RKO (cell line): Measurements from ENCODE around the gene PHOX2A.
"Not testable (repeated sequence)": the region's sequence is repeated elsewhere in the genome, so short reads cannot be mapped to it uniquely, and the experiment has no call there.

Source experiments
- DNase-seq: peaks from one replicate; pipeline ENCODE4 v3.0.0-alpha.2; 2016; ENCODE audit warnings: low spot score

PHOX2A gene

DNA sequence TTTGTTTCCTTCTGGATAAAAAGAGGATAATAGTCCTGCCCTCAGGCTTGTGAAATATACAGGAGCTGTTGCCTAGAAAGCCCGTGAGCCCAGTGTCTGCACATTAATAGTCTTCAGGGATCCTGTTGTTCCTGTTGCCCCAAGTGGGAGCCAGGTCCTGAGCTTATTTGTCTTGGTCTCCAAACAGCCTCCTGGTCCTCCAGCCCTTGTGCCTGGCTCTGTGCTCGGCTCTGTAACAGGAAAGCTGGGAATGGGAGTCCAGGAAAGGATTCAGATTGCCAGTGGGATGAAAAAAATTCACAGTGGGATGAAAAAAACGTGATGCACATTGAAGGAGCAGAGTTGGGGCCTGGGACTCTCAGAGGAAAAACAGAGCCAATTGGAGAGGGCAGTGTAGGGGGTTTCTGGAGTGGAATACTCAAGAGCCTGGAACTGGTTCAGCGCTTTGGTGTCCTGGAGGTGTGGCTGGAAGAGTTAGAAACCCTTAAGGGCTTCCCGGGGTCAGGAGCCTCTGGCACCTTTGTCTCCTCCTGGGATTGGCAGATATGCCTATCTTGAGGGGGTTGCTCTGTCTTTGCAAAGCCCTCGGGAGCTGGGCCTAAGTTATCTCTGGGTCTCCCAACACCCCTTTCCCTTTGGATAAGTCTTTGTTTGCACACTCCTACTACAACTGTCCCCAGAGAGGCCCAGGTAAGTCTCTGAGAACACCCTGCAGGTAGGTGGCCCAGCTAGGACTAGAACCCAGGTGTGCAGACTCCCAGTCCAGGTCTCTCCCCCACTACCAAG, 21.7 kb downstream of the PHOX2A start:
- no peak for DNase-seq

DNA sequence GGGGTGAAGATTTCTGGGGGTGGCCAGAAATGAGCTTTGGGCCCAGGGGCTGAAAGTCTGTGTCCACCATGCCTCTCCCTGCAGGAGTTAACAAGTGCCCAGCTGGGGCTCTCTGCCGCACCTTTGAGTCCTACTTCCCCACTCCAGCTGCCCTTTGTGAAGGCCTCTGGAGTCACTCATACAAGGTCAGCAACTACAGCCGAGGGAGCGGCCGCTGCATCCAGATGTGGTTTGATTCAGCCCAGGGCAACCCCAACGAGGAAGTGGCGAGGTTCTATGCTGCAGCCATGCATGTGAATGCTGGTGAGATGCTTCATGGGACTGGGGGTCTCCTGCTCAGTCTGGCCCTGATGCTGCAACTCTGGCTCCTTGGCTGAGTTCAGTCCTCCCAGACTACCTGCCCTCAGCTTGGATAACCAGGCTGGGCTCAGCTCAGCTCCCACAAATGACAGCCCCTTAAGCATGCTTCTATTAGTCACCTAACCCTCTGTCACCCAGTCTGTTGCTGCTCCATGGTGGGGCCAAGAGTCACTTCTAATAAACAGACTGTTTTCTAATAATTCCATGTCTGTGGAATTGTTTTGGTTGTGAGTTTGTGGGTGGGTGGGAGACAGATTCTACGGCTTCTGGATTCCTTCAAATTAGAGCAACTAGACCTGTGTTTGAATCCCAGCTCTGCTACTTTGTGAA, 22.4 kb downstream of the PHOX2A start:
- no peak for DNase-seq

DNA sequence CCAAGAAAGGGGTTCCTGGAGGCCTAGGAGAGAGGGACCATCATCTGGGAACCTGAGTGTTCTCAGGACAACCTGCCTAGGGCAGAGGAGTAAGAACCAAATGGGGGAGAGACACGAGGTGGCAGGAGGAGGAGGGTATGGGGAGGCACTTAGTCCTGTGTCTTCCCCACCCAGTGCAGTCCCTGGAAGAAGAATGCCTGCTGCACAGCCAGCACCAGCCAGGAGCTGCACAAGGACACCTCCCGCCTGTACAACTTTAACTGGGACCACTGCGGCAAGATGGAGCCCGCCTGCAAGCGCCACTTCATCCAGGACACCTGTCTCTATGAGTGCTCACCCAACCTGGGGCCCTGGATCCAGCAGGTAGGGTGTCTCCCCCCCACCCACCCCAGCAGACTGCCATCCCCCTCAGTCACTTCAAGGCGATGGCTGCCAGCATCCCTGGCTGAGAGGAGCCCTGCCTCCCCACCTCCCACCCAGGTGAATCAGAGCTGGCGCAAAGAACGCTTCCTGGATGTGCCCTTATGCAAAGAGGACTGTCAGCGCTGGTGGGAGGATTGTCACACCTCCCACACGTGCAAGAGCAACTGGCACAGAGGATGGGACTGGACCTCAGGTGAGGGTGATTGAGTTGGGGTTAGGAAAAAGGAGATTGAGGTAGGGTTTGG, 23.1 kb downstream of the PHOX2A start:
- no peak for DNase-seq

- DNase-seq, result no peak
Measured at GRCh38 chr11:72218251-72218745, 25.7 kb downstream of the PHOX2A start.

- DNase-seq, result no peak
Measured at GRCh38 chr11:72217841-72218240, 26.1 kb downstream of the PHOX2A start.

DNA sequence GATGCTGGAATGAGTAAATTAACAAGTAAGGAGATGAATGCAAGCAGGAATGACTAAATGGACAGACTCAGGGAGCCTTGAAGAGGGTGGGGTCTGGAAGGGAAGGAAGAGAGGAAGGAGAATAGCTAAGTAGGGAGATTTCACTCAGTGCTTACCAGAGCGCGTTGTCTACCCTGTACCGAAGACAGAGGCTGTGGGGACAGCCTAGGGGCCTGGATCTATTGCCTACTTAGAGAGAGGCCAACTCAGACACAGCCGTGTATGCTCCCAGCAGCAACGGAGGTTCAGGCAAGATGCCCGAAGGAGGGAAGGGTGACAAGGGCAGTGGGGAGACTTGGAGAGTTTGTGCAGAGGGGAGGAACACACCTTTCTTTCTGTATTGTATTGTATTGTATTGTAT, 27.3 kb downstream of the PHOX2A start, which contains the start of gene FOLR2:
TSS of gene FOLR2 (plus strand) at position 157 of the 400 bp plus-strand sequence. CDS start 1,791 bp downstream, outside the sequence.
- no peak for DNase-seq

GRCh38 chr11:72209101-72209500, 34.9 kb downstream of the PHOX2A start:
- DNase-seq, result no peak

DNA sequence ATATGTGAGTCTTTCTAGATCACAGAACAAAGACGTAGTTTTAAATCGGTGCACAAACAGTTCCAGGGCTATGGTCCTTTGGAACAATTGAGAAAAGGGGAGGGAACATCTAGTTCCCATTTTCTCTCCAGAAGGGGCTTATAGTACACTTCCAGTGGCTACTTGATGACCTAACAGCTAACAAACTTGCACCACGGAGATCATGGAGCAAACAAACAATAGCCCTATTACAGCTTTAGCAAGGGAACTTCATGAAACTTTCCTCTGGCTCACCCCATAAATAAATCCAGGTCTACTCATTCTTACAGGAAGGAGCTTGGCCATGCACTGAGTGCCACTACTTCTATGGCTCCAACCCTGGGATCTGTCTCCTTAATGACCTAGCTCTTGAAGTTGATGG, 35.7 kb downstream of the PHOX2A start:
- DNase-seq, result no peak

DNA sequence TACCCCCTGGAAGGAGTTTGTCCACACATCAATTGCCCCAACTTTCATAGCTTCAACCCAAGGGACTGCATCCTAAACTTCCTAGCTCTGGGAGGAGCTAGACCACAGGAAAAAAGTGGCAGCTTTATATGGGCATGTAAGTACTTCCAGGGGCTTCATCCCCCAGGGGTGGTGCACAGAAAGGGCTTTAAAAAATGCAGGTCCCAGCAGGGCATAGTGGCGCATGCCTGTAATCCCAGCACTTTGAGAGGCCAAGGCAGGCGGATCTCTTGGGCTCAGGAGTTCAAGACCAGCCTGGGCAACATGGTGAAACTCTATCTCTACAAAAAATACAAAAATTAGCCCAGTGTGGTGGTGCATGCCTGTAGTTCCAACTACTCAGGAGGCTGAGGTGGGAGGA, 37.2 kb downstream of the PHOX2A start:
- DNase-seq, result not testable (repeated sequence)

- no peak for DNase-seq
Measured at GRCh38 chr11:72204886-72205285, 39.1 kb downstream of the PHOX2A start.

GRCh38 chr11:72203163-72203562, 40.8 kb downstream of the PHOX2A start:
- no peak for DNase-seq

DNA sequence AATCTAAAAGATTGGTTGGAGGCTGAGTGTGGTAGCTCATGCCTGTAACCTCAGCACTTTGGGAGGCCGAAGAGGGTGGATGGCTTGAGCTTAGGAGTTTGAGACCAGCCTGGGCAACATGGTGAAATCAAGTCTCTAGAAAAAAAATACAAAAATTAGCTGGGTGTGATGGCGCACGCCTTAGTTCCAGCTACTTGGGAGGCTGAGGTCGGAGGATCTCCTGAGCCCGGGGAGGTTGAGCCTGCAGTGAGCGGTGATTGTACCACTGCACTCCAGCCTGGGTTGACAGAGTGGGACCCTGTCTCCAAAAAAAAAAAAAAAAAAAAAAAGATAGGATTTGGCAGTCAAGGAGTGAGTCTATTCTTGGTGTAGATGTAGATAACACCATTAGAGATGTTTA, 41.4 kb downstream of the PHOX2A start:
- no peak for DNase-seq

- not testable (repeated sequence) for DNase-seq
Measured at GRCh38 chr11:72201445-72201844, 42.5 kb downstream of the PHOX2A start.

- no peak for DNase-seq
Measured at GRCh38 chr11:72195518-72196270, 48.3 kb downstream of the PHOX2A start.

- DNase-seq, result no peak
Measured at GRCh38 chr11:72191961-72192381, 52.0 kb downstream of the PHOX2A start, which contains the start of gene FOLR1. Gene FOLR1, plus strand, starts transcription at chr11:72192140. Its CDS starts 34 bp downstream, at chr11:72192174.

DNA sequence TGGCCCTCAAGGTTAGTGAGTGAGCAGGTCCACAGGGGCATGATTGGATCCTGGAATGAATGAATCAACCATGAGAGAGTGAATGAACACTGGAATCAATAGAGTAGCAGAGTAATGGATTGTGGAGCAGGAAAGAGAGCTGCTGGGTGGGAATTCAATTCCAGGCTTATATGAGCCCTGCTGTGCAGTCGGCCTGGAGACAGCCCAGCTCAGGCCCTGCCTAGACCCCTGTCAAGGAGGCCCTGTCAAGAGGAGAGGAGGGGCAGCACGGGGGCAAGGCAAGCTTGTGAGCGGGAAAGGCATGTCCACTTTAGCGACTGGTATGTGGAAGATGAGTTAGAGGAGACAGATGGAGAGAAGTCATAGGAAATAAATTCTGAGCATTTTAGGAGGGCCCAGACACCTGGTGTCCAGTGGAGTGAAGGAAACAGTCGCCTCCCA, 53.3 kb downstream of the PHOX2A start:
- DNase-seq, result no peak

DNA sequence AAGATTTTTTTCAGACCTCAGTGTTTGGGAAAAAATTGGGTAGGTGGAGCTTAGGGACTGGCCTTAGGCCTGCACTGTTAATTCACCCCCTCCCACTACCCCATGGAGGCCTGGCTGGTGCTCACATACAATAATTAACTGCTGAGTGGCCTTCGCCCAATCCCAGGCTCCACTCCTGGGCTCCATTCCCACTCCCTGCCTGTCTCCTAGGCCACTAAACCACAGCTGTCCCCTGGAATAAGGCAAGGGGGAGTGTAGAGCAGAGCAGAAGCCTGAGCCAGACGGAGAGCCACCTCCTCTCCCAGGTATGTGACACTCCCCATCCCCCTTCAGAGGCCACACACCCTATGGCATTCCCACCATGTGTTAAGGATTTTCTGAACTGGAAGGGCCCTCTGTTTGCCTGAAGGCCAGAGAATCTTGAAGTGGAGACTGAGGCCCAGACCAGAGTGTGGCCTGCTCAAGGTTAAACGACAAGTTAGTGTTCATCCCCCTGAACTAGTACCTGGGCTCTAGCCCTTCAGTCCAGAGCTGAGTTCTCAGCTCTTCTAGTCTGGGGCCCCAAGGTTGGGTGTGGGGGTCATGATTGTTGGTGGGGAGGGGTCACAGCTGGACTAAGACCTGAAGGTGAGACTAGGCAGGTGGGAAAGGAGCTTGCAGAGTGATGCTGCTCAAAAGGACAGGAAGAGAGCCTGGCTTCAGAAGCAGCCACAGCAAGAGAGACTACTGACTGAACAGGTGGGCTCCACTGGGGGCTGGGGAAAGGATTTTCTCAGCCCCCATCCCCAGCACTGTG, 54.3 kb downstream of the PHOX2A start:
- DNase-seq, result no peak
